SK-N-SH (cell line): ENCODE measurements around the gene FIBIN. TPM values are rescaled to one million over a fixed set of nuclear protein-coding genes. Genes with fewer than 3 reads are reported as not detected.

ENCODE experiments used
- CTCF ChIA-PET: fragments of 300-600, 350-600 bp; formaldehyde crosslinking; extraction: SDS; loops from one replicate; lab custom pipeline; 2021; lab: Yijun Ruan, JAX
- POLR2A ChIA-PET: fragments of 350-600 bp; sonication (Branson Sonifier 250); formaldehyde crosslinking; extraction: SDS; loops from one replicate; lab custom pipeline; 2020; ENCODE audit warnings: antibody characterized with exemption, inconsistent platforms; lab: Yijun Ruan, JAX
- DNase-seq: peaks from one replicate; pipeline ENCODE4 v3.0.0; 2012
- H2AFZ ChIP-seq: fragments of 200-600 bp; sonication (generic); 2 replicates; pipeline ENCODE4 v1.8.1; 2016; ENCODE audit warnings: antibody characterized with exemption, mild to moderate bottlenecking, low read depth
- H3F3A ChIP-seq: fragments of 200-600 bp; sonication (generic); replicated peaks from 2 replicates; pipeline ENCODE3; 2016; ENCODE audit warnings: antibody characterized with exemption, mild to moderate bottlenecking; ENCODE audit not compliant: insufficient read depth
- H3K27ac ChIP-seq, 2 experiments: fragments of 200-500 bp in 1 of 2; fragments of 200-600 bp in 1 of 2; sonication (Bioruptor generic) in 1 of 2; sonication (generic), shearing (Covaris generic) in 1 of 2; 2 replicates each; pipeline versions ENCODE4 v1.5.1 to v1.6.1; 2014 to 2016; ENCODE audit warnings: low read depth in 2 of 2, inconsistent platforms in 1 of 2, low read length in 1 of 2, mild to moderate bottlenecking in 1 of 2, mixed read lengths in 1 of 2
- H3K27me3 ChIP-seq: fragments of 200-600 bp; sonication (generic), shearing (Covaris generic); 2 replicates; pipeline ENCODE4 v1.6.1; 2016; ENCODE audit warnings: mixed run types; ENCODE audit not compliant: insufficient read depth
- H3K36me3 ChIP-seq, 2 experiments: fragments of 200-500 bp in 1 of 2; fragments of 200-600 bp in 1 of 2; sonication (Bioruptor generic) in 1 of 2; sonication (generic) in 1 of 2; replicated peaks in 1 of 2; 2 replicates each; pipeline versions ENCODE3 to v1.5.1; 2014 to 2016; ENCODE audit warnings: low read length in 1 of 2, mild to moderate bottlenecking in 1 of 2; ENCODE audit not compliant: insufficient read depth in 2 of 2, control insufficient read depth in 1 of 2
- H3K4me1 ChIP-seq, 2 experiments: fragments of 200-500 bp in 1 of 2; fragments of 200-600 bp in 1 of 2; sonication (Bioruptor generic) in 1 of 2; sonication (generic), shearing (Covaris generic) in 1 of 2; 2 replicates each; pipeline versions ENCODE4 v1.5.1 to v1.6.1; 2014 to 2016; ENCODE audit warnings: low read depth in 1 of 2, low read length in 1 of 2, mixed run types in 1 of 2; ENCODE audit not compliant: insufficient read depth in 2 of 2, control insufficient read depth in 1 of 2
- H3K4me2 ChIP-seq: fragments of 200-600 bp; sonication (generic), shearing (Covaris generic); 2 replicates; pipeline ENCODE4 v1.6.1; 2017; ENCODE audit warnings: mixed run types
- H3K4me3 ChIP-seq, 2 experiments: fragments of 200-500 bp in 1 of 2; fragments of 200-600 bp in 1 of 2; sonication (Bioruptor generic) in 1 of 2; sonication (generic), shearing (Covaris generic) in 1 of 2; 2 replicates each; pipeline versions ENCODE4 v1.5.1 to v1.8.1; 2014 to 2016; ENCODE audit warnings: low read depth in 2 of 2, inconsistent platforms in 1 of 2, low read length in 1 of 2, mild to moderate bottlenecking in 1 of 2, mixed read lengths in 1 of 2, moderate library complexity in 1 of 2
- H3K79me2 ChIP-seq: fragments of 200-600 bp; sonication (generic); 2 replicates; pipeline ENCODE4 v1.8.1; 2017; ENCODE audit warnings: mild to moderate bottlenecking; ENCODE audit not compliant: insufficient read depth
- H3K9ac ChIP-seq: fragments of 200-600 bp; sonication (generic); 2 replicates; pipeline ENCODE4 v1.6.1; 2017; ENCODE audit warnings: mixed run types
- H3K9me2 ChIP-seq: fragments of 200-600 bp; sonication (generic); 2 replicates; pipeline ENCODE4 v1.6.1; 2017; ENCODE audit warnings: mixed run types
- H3K9me3 ChIP-seq: fragments of 200-600 bp; sonication (generic); 2 replicates; pipeline ENCODE4 v1.6.1; 2017; ENCODE audit warnings: mixed run types, mild to moderate bottlenecking, moderate library complexity
- H4K20me1 ChIP-seq: fragments of 200-600 bp; sonication (generic); 2 replicates; pipeline ENCODE4 v1.6.1; 2017; ENCODE audit warnings: mild to moderate bottlenecking, mixed run types; ENCODE audit not compliant: insufficient read depth
- EP300 ChIP-seq, 2 experiments: IDR thresholded peaks; 2 replicates each; pipeline versions ENCODE4 v1.4.0 to v1.6.1; 2012; ENCODE audit warnings: borderline replicate concordance in 1 of 2, low read depth in 1 of 2, low read length in 1 of 2
- FOXJ3 ChIP-seq: sonication (generic); formaldehyde crosslinking; IDR thresholded peaks from 2 replicates; pipeline ENCODE4 v1.5.1; 2020; ENCODE audit warnings: mild to moderate bottlenecking, missing genetic modification reagents
- FOXM1 ChIP-seq: IDR thresholded peaks from 2 replicates; pipeline ENCODE4 v1.4.0; 2012; ENCODE audit warnings: low read depth, mild to moderate bottlenecking
- GATA2 ChIP-seq: sonication (generic); formaldehyde crosslinking; IDR thresholded peaks from 2 replicates; pipeline ENCODE4 v1.5.0; 2020; ENCODE audit warnings: mild to moderate bottlenecking, missing genetic modification reagents
- NRF1 ChIP-seq: IDR thresholded peaks from 2 replicates; pipeline ENCODE4 v1.6.1; 2012; ENCODE audit warnings: low read depth, mild to moderate bottlenecking, low read length
- RCOR1 ChIP-seq: fragments of 150-350 bp; IDR thresholded peaks from 2 replicates; pipeline ENCODE4 v1.6.1; 2017; ENCODE audit warnings: antibody characterized with exemption, low read length
- REST ChIP-seq: IDR thresholded peaks from 2 replicates; pipeline ENCODE4 v1.6.1; 2012; ENCODE audit warnings: mild to moderate bottlenecking, low read depth, low read length, moderate library complexity
- SIN3A ChIP-seq: IDR thresholded peaks from 2 replicates; pipeline ENCODE4 v1.6.1; 2012; ENCODE audit warnings: low read depth, mild to moderate bottlenecking, low read length, moderate library complexity, borderline replicate concordance
- TCF12 ChIP-seq: IDR thresholded peaks from 2 replicates; pipeline ENCODE4 v1.4.0; 2012
- TEAD4 ChIP-seq: IDR thresholded peaks from 2 replicates; pipeline ENCODE4 v1.4.0; 2012; ENCODE audit warnings: mild to moderate bottlenecking, borderline replicate concordance; ENCODE audit not compliant: insufficient read depth
- YY1 ChIP-seq: IDR thresholded peaks from 2 replicates; pipeline ENCODE4 v1.4.0; 2012; ENCODE audit warnings: low read depth, mild to moderate bottlenecking
- WGBS: methylation state at CpG from one replicate; pipeline ENCODE4 v1.1.6; 2017; ENCODE audit warnings: low lambda C conversion rate; 5-methylcytosine and 5-hydroxymethylcytosine counted together
- polyA plus RNA-seq, 3 experiments: library from polyadenylated mRNA; depleted of rRNA; stranded (reverse); fragments of >200 nt; gene quantifications; 2 replicates each; pipeline ENCODE4 v1.2.3, GENCODE V29; 2012

FIBIN gene
- polyA plus RNA-seq, 1 of the 3 experiments (the other 2 are of a cell fraction) = 0.66 TPM

GRCh38 chr11:27002838-27003237 is 8.9 kb downstream of the FIBIN start:
- Histone ChIP-seq H3K9me2 (no peaks in the 10 kb centered on the region), H3K9ac (no peak overlapping the region), H3K4me2 (no peak overlapping the region), H3K4me3 (no peak overlapping the region), H3K79me2 (no peaks in the 10 kb centered on the region), H3K27ac (no peak overlapping the region), H3K9me3 (no peaks in the 10 kb centered on the region), H3K4me1 (peaks cover 0 to 2% of the 10 kb centered on the region in 2 experiments; a peak in 1 of 4 replicates), H3K36me3 (no peaks in the 10 kb centered on the region), H3F3A (peaks cover 6% of the 10 kb centered on the region), H2AFZ (no peak overlapping the region), H3K27me3 (no peaks in the 10 kb centered on the region), H4K20me1 (no peaks in the 10 kb centered on the region)
- no peak for TF ChIP-seq FOXM1
- TF ChIP-seq GATA2 (CRISPR knock-in tag) = no peak
- no peak for TF ChIP-seq NRF1
- TF ChIP-seq RCOR1 = no peak
- no peak for TF ChIP-seq TEAD4
- TF ChIP-seq EP300 (IDR thresholded peaks at IDR 0.05; ENCODE audit: borderline replicate concordance in 1 of 2, low read depth in 1 of 2, low read length in 1 of 2) = no peak
- no peak for TF ChIP-seq YY1
- TF ChIP-seq TCF12 = no peak
- TF ChIP-seq FOXJ3 = no peak
- ChIA-PET CTCF (interaction anchor here (0.6 to 2.6 kb wide), 3 partner anchors 9 to 706 kb away, joined by 3 to 7 read pairs (median 3); no protein-coding TSS in a partner anchor), POLR2A (no interaction called here)
- WGBS = 60% methylated on average over 4 of the region's 4 CpGs
- no peak for DNase-seq

DNA sequence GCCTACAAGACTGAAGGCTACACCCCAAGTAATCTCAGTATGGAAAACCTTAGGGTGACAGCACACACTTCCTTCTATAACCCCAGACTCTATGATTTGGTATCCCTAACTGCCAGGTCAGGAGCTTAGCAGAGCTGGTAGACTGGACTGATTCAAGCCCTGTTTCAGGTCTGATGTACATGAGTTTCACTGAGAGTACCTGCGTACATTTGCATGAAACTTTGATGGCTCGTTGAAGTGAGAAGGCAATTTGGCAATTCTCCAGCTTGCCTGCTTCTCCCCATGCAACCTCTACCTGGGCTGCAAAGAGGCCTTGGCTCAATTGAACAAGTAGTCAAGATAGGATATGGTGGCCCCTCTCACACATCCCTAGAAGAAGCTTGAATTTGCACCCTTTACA is 10.2 kb downstream of the FIBIN start:
- no peaks in the 10 kb centered on the region for H3K79me2 ChIP-seq
- H3K27me3 ChIP-seq = no peaks in the 10 kb centered on the region
- ChIA-PET CTCF (interaction anchor here (1.2 to 2.6 kb wide), 2 partner anchors 8 to 155 kb away, joined by 3 to 7 read pairs; no protein-coding TSS in a partner anchor), POLR2A (no interaction called here)
- H3K9me3 ChIP-seq = no peaks in the 10 kb centered on the region
- no peak overlapping the region for H3K9ac ChIP-seq
- H3K4me2 ChIP-seq = no peak overlapping the region
- peaks cover 6% of the 10 kb centered on the region for H3F3A ChIP-seq
- no peaks in the 10 kb centered on the region for H3K9me2 ChIP-seq
- no peak overlapping the region for H3K4me3 ChIP-seq
- H3K36me3 ChIP-seq = no peaks in the 10 kb centered on the region
- H2AFZ ChIP-seq = no peak overlapping the region
- DNase-seq = no peak
- WGBS = 87% methylated on average over 2 of the region's 2 CpGs
- no peaks in the 10 kb centered on the region for H4K20me1 ChIP-seq
- TF ChIP-seq GATA2 (CRISPR knock-in tag) (no peak), REST (no peak), SIN3A (no peak)
- no peak overlapping the region for H3K27ac ChIP-seq
- no peaks in the 10 kb centered on the region for H3K4me1 ChIP-seq
